Upper lobe of left lung (tissue), 6 donors: ENCODE results near the gene MTAP. TPM values are rescaled to one million over a fixed set of nuclear protein-coding genes. Genes with fewer than 3 reads are reported as not detected.

ENCODE experiments used
- ATAC-seq, 2 donors: fragments of 200-7000 bp; cut with Tn5 transposase; one replicate each; pipeline ENCODE4 v1.9.1; 2022; ENCODE audit warnings: mild to moderate bottlenecking in 2 of 2, moderate library complexity in 2 of 2; ENCODE audit not compliant: low FRiP score in 2 of 2
- DNase-seq, 2 donors: peaks; one replicate each; pipeline ENCODE4 v3.0.0-alpha.2; 2019 to 2020
- H3K27ac ChIP-seq, 4 donors: fragments of 200-600 bp; sonication (generic); one replicate each; pipeline ENCODE4 v1.5.1; 2016 to 2019
- H3K27me3 ChIP-seq, 4 donors: fragments of 200-600 bp; sonication (generic); one replicate each; pipeline ENCODE4 v1.5.1; 2017 to 2019
- H3K36me3 ChIP-seq, 4 donors: fragments of 200-600 bp; sonication (generic); one replicate each; pipeline ENCODE4 v1.5.1; 2016 to 2019
- H3K4me1 ChIP-seq, 4 donors: fragments of 200-600 bp; sonication (generic); one replicate each; pipeline ENCODE4 v1.5.1; 2018 to 2019
- H3K4me3 ChIP-seq, 4 donors: fragments of 200-600 bp; sonication (generic); one replicate each; pipeline ENCODE4 v1.5.1; 2017 to 2019; ENCODE audit warnings: mild to moderate bottlenecking in 2 of 4, moderate library complexity in 1 of 4
- H3K9me3 ChIP-seq, 4 donors: fragments of 200-600 bp; sonication (generic); one replicate each; pipeline ENCODE4 v1.5.1; 2018 to 2019
- CTCF ChIP-seq, 6 experiments: fragments of 450-650 bp in 4 of 6; fragments of 200-600 bp in 2 of 6; sonication (generic) in 2 of 6; IDR thresholded peaks; one replicate each; pipeline ENCODE4 v1.5.1; 2016 to 2019; ENCODE audit warnings: antibody characterized with exemption in 6 of 6
- EP300 ChIP-seq, 4 donors: sonication (generic); formaldehyde crosslinking; IDR thresholded peaks; one replicate each; pipeline ENCODE4 v1.5.1; 2017; ENCODE audit warnings: antibody characterized with exemption in 4 of 4, control low read depth in 2 of 4
- POLR2A ChIP-seq, 4 donors: fragments of 450-650 bp; IDR thresholded peaks; one replicate each; pipeline ENCODE4 v1.5.1; 2016 to 2017; ENCODE audit warnings: antibody characterized with exemption in 4 of 4, mild to moderate bottlenecking in 2 of 4
- POLR2AphosphoS5 ChIP-seq, 2 donors: sonication (generic); formaldehyde crosslinking; IDR thresholded peaks; one replicate each; pipeline ENCODE4 v1.5.1; 2017; ENCODE audit warnings: antibody characterized with exemption in 2 of 2
- WGBS, 2 donors: methylation state at CpG; one replicate each; pipeline ENCODE4 v1.1.5; 2017 to 2018; 5-methylcytosine and 5-hydroxymethylcytosine counted together
- total RNA-seq, 6 donors: library from RNA; depleted of rRNA in 4 of 6; stranded (reverse); fragments of >200 nt in 4 of 6; gene quantifications; one replicate each; pipeline versions ENCODE4 v1.1.0 to v1.2.1, GENCODE V29; 2016 to 2021
- donor health status: DM: no; HTN: no; CAD: no; lungs with moderate emphysema.
- donor health status: DM: no; HTN: yes; CAD: no; lungs with severe emphysema.

The MTAP gene
- total RNA-seq, 6 donors from 2014 or later: 10.5 to 35.0 (median 25.7) TPM

GRCh38 chr9:21831841-21832509 is 29.5 kb downstream of the MTAP start:
- Histone ChIP-seq H3K27ac (peak overlapping the region in 3 of 4 donors; percentile 57 to 66 (median 59)), H3K4me3 (no peak overlapping the region), H3K9me3 (no peaks in the 10 kb centered on the region), H3K27me3 (no peaks in the 10 kb centered on the region), H3K36me3 (peaks cover 0 to 40% (median 9%) of the 10 kb centered on the region in 4 donors), H3K4me1 (peaks cover 9 to 23% (median 16%) of the 10 kb centered on the region in 4 donors)
- TF ChIP-seq POLR2AphosphoS5 (IDR thresholded peaks at IDR 0.05): no peak
- TF ChIP-seq EP300 (IDR thresholded peaks at IDR 0.05): peak in 2 of 4 donors; percentile 3 to 26
- peak in 1 of 2 donors; percentile 58 for DNase-seq
- ATAC-seq: peak; percentile 83 to 89
- 27 to 37% methylated on average over 8 of the region's 8 CpGs for WGBS, 2 donors

- peak in 1 of 2 donors; percentile 10 for TF ChIP-seq POLR2AphosphoS5 (IDR thresholded peaks at IDR 0.05)
- TF ChIP-seq EP300 (IDR thresholded peaks at IDR 0.05): peak in 1 of 4 donors; percentile 13
- TF ChIP-seq CTCF (IDR thresholded peaks at IDR 0.05): no peak
- TF ChIP-seq POLR2A (IDR thresholded peaks at IDR 0.05): no peak
- DNase-seq (no peak), ATAC-seq (no peak)
- H3K36me3 ChIP-seq: peaks cover 0 to 44% (median 13%) of the 10 kb centered on the region in 4 donors
- no peak overlapping the region for H3K4me3 ChIP-seq
- peak overlapping the region in 2 of 4 donors; percentile 57 to 66 for H3K27ac ChIP-seq
- 58 to 65% methylated on average over 8 of the region's 8 CpGs for WGBS, 2 donors
- no peaks in the 10 kb centered on the region for H3K27me3 ChIP-seq
- peaks cover 9 to 23% (median 16%) of the 10 kb centered on the region in 4 donors for H3K4me1 ChIP-seq
- no peaks in the 10 kb centered on the region for H3K9me3 ChIP-seq
Observed at GRCh38 chr9:21833090-21833801, 30.8 kb downstream of the MTAP start.

GRCh38 chr9:21835121-21835520 is 32.7 kb downstream of the MTAP start:
- Histone ChIP-seq H3K4me1 (peaks cover 9 to 23% (median 16%) of the 10 kb centered on the region in 4 donors), H3K36me3 (peaks cover 0 to 46% (median 20%) of the 10 kb centered on the region in 4 donors), H3K4me3 (no peak overlapping the region), H3K9me3 (no peaks in the 10 kb centered on the region), H3K27ac (no peak overlapping the region), H3K27me3 (no peaks in the 10 kb centered on the region)
- TF ChIP-seq POLR2AphosphoS5 (IDR thresholded peaks at IDR 0.05) (no peak), CTCF (IDR thresholded peaks at IDR 0.05) (no peak), POLR2A (IDR thresholded peaks at IDR 0.05) (no peak), EP300 (IDR thresholded peaks at IDR 0.05) (no peak)
- 97 to 99% methylated on average over 3 of the region's 3 CpGs for WGBS, 2 donors
- ATAC-seq (no peak), DNase-seq (no peak)

- TF ChIP-seq EP300 (IDR thresholded peaks at IDR 0.05): no peak
- no peak for TF ChIP-seq POLR2AphosphoS5 (IDR thresholded peaks at IDR 0.05)
- no peak for TF ChIP-seq POLR2A (IDR thresholded peaks at IDR 0.05)
- no peak for TF ChIP-seq CTCF (IDR thresholded peaks at IDR 0.05)
- WGBS, 2 donors: 84 to 91% methylated on average over 7 of the region's 7 CpGs
- Histone ChIP-seq H3K4me3 (no peak overlapping the region), H3K36me3 (peaks cover 0 to 58% (median 31%) of the 10 kb centered on the region in 4 donors), H3K27me3 (no peaks in the 10 kb centered on the region), H3K4me1 (peaks cover 9 to 18% (median 14%) of the 10 kb centered on the region in 4 donors), H3K27ac (no peak overlapping the region), H3K9me3 (no peaks in the 10 kb centered on the region)
- ATAC-seq (peak in 1 of 2 donors; percentile 47), DNase-seq (no peak)
Observed at GRCh38 chr9:21836437-21837161, 34.2 kb downstream of the MTAP start.

GRCh38 chr9:21837501-21837900 is 35.1 kb downstream of the MTAP start:
- TF ChIP-seq EP300 (IDR thresholded peaks at IDR 0.05): no peak
- TF ChIP-seq POLR2AphosphoS5 (IDR thresholded peaks at IDR 0.05): no peak
- TF ChIP-seq POLR2A (IDR thresholded peaks at IDR 0.05): no peak
- no peak for TF ChIP-seq CTCF (IDR thresholded peaks at IDR 0.05)
- no peak for ATAC-seq
- H3K4me3 ChIP-seq: no peak overlapping the region
- 80 to 88% methylated on average over 6 of the region's 6 CpGs for WGBS, 2 donors
- H3K9me3 ChIP-seq: no peaks in the 10 kb centered on the region
- peaks cover 1 to 11% (median 6%) of the 10 kb centered on the region in 4 donors for H3K4me1 ChIP-seq
- peaks cover 0 to 61% (median 32%) of the 10 kb centered on the region in 4 donors for H3K36me3 ChIP-seq
- no peaks in the 10 kb centered on the region for H3K27me3 ChIP-seq
- no peak for DNase-seq
- H3K27ac ChIP-seq: no peak overlapping the region
